ENCODE measurements around the gene OTOS.

DNA sequence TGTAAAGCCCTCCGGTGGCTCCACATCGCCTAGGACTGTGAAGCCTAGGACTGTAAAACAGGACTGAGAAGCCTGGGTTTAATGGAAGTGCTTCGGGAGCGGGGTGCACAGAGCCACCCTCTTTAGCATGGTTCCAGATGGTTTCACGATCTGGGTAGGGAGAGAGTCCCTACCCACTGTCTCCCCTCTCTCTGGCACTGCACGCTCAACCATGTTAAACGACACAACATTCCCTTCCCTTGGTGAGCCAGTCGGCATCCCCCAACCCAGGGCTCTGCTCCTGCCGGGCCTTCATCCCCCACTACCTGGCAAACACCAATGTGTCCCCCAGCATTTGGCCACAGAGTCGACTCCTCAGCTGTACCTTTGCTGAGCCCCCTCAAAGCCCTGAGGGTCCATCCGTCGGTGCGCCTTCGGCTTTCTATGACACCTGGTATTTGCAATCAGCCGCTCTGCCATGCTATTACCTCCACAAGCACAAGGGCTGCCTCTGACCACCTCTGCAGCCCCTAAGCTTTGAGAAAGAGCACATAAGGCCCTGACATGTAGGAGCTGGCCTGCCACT lies 5.4 kb downstream of the OTOS start:
- TF ChIP-seq BHLHE40 (IDR thresholded peaks at IDR 0.05; ENCODE audit: borderline replicate concordance) (no peak), ELF4 (IDR thresholded peaks at IDR 0.05) (no peak), FOXA1 (IDR thresholded peaks at IDR 0.05) (no peak), SUZ12 (IDR thresholded peaks at IDR 0.05) (no peak), FOXK2 (IDR thresholded peaks at IDR 0.05) (no peak)
- TF ChIP-seq, protein P1, sequence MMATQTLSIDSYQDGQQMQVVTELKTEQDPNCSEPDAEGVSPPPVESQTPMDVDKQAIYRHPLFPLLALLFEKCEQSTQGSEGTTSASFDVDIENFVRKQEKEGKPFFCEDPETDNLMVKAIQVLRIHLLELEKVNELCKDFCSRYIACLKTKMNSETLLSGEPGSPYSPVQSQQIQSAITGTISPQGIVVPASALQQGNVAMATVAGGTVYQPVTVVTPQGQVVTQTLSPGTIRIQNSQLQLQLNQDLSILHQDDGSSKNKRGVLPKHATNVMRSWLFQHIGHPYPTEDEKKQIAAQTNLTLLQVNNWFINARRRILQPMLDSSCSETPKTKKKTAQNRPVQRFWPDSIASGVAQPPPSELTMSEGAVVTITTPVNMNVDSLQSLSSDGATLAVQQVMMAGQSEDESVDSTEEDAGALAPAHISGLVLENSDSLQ (IDR thresholded peaks at IDR 0.05): no peak

Data from HEK293T (cell line).